T follicular helper cell (primary cell): Measurements from ENCODE around the gene CNTFR.

Experiments
- DNase-seq: peaks from one replicate; pipeline ENCODE4 v3.0.0-alpha.2; 2020; ENCODE audit warnings: low read depth

CNTFR gene

DNA sequence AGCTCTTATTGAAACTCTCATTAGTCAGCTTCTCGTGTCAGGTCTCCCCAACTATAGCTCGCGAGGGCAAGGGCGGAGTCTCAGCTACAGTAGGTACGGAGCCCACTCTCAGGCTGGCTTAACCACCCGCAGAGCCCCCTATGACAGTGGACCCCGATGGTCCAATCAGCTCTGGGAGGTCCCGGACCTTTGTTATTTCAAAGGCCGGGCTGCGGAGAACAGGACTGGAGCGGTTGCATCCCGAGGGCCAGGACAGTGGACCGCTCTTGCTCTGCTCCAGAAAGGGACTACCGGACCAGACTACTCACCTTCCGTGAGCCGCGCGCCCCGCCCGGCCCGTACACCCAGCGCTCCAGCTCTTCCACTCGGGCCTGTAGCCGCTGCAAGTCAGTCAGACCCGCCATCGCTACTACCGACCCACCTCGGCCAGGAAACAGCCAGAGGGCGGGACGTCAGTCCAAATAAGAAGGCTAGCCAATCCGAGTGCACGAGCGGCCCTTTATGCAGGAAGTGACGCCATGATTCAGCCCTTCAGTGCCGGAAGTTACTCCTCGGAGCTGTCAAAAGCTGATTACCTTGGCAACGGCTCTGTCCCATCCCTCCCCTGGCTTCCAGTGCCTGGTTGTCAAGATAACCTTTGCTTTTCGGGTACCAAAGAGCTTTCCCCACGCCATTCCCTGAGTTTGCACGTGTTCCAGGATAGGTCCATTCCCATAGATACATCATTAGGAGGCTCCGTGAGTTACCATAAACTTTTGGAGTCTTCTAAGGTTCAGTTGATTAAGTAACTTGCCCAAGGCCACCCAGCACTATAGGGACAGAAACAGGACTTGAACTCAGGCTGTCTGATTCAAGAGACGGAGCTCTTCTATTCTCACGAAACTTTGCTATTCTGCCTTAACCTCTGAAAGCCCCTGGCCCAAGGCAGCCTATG lies 30.8 kb upstream of the CNTFR start, which contains the start of gene DCTN3:
Gene DCTN3, minus strand, starts transcription at position 435 of the 934 bp plus-strand sequence. Its CDS starts 31 bp downstream, at position 404.
- peak; percentile 86 for DNase-seq

DNA sequence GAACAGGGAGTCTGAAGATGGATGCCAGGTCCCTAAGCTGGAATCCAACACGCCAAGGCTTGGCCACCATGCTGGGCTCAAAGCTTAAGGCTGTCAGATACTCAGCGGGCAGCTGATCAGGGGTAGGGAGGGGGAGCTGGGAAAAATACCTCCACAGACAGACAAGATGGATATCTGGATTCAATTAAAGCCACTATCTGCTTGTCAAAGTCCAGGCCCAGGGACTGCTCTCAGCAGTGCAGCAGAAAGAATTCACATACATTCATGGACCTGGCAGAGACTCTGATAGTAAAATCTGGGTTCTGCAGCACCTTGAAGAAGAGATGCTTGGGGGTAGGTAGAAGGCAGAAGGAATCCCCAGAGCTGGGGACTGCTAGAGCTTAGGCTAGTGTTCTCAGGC lies 25.6 kb upstream of the CNTFR start:
- DNase-seq = no peak

DNA sequence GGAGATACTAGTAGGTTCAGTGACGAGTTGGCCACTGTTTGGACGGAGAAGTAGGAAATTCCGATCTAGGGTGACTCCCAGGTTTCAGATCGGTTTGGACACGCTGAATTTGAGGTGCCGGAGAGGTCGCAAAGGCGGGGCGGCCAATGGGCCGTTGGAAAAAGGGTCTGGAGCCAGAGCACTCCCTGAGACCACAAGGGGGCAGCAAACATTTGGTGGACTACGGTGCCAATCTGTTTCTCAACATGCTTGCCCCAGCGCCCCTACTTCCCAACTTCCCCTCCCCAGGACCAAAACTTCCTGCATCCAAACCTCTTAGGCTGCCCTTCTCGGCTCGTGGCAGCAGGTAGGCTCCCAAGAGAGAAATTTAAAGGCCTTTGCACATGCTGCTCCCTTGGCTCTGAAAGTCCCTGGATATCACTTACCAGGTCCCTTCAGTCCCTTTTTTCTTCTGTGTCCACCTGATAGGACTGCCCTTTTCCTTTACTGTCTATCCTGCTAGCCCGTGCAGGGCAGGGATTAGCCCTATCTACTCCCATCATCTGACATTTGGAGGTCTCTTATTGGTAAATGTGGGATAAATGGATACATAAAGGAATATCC lies 23.4 kb upstream of the CNTFR start:
- peak; percentile 60 for DNase-seq

DNA sequence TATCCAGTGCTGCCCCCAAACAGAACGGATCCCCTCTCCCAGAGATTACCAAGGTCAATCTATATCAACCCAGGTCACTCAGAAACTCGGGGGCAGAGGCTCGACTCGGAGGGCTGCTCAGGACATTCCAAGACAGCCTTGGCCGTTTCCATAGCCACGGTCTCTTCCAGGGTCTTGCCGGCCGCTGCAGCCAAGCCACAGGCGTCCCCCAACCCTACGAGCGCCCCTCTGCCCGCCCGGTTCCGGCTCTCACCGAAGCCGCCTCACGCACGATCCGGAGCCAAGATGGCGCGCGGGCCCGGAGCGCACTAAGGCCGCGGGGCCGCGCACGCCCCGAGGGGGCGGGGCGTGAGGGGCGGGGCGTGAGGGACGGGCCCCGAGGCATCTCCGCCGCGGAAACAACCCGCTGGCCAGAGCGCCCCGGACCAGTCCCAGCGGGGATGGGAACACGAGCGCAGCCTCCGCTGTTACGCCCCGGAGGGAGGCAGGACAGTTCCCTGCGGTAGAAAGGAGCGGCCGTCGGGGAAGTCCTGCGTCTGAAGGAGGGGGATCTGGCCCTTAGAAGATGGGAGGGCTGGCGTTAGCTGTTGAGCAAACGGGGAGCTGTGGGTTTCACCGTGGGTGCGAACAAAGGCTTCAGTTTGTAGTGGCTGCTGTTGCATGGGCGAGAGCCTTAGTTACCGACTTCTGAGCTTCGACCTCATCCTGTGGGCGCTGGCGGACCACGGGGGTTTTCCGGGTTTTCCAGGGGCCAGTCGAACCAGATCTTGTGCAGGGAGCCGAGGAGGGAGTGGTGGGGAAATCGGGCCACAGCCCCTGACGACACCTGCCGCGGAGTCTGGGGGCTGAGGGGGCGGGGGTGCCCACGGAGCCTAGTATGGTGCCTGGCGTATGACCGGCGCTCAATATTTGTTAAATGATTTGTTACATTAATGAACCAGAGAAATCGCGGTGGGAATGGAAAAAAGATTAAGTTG lies 22.6 kb upstream of the CNTFR start, which contains the start of gene RPP25L:
Gene RPP25L, minus strand, starts transcription at position 287 of the 977 bp plus-strand sequence. CDS start 801 bp downstream, outside the sequence.
- DNase-seq = peak; percentile 77

DNA sequence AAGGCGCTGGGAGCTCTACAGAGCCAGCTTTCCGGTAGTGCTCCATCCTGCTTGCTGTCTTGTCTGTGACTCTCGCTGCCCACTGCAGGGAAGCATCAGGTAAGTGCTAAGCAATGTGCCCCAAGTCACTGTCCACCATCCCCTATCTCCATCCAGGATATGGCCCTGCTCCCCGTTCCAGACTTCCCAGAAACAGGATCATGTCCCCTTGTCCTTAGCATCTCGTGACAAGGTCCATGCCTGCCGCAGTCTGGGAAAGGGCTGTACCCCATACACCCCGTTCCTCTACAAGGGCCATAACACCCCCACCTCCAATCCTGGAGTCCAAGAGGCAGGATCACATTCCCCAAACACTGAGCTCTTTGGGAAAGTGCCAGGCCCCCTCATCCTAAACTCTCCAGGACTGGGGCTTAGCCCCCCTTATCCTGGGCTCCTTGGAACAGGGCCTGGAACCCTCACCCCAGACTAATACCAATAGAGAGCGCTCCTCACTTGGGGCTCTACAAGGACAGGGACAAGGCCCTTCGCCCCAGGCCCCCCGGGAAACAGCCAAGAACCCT lies 21.8 kb upstream of the CNTFR start:
- DNase-seq = no peak

DNA sequence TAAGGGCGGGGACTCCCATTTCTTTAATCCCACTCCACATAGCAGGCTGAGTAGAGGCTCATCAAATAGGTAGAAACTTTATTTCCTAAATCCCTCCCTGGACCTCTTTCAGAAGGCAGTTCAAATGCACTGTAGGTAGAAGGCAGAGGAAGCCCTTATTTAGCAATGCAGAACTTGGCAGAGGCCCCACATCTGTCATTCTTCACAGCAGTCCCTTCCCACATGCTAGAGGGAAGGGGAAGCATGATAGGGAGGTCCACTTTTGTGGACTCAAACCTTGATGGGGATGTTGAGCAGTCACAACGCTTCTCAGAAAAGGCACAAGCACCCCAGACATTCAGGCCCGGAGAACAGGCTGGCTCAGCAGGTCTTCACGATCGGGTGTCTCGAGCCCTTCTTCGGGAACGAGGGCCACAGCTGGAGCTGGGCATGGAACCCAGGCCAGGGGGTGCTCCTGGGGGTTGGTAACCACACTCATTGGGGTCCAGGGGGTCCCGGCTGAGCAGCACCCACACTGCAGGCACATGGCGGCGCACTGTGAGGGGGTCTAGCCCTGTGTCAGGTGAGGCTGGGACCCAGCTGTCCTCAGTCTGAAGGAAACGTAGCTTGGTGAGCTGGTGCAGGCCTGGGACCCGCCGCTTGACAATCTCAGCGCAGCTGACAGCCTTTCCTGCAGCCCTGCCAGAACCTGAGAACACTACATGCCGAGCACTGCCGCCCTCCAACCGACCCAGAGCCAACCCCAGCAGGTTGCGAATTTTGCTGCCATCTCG lies 21.1 kb upstream of the CNTFR start:
- no peak for DNase-seq

DNA sequence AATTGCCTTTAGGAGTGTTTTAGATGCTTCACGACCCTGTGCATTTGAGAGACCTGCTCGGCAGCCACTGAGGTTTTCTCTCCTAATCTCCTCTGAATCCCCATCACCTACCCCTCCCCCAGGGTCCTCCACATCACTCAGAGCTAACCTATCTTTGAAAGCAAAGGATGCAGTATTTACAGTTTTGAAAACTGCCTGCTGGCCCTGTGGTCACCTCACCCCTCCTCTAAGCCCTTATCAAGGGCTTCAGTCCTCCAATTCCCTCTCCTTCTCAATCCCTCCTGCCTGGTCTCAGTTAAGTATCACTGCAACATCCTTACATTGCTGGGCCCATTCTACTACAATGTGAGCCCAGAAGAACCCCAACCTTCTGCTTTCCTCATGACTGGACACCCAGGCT lies 17.8 kb upstream of the CNTFR start:
- DNase-seq = no peak

DNA sequence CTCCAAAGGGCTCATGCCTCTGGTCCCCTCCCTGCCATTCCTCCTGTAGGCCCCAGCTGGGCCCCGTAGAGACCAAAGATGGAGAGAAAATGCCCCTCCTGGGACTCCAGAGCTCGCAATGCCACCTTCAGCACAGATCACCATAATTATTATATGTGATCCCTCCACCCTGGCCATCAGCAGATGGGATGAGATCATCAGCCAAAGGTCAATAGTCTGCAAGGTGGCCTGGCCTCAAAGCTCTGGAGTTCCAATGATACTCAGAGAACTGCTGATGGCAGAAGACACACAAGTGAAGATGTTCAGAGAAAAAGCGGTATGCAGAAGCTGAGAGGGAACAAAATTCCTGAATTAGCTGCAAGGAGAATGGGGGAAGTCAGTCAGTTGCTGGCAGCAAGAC lies 17.4 kb upstream of the CNTFR start:
- DNase-seq = no peak

DNA sequence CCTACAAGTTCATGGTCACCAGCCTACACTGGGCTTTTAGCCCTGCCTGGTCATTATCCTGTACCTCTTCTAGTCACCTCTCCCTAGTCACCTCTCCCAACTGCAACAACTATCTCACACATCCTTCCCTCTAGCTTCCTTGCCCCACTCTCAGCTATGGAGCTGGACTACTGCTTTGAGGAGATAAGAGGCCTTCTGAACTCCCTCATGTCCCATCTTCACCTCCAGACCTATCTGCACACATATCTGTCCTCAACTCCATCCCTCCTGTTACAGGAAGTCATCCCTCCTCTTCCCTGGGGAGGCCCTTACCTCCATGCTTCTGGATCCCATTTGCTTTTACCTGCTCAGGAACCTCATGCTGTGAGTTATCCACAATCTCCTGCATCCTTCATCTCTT lies 16.7 kb upstream of the CNTFR start:
- no peak for DNase-seq

DNA sequence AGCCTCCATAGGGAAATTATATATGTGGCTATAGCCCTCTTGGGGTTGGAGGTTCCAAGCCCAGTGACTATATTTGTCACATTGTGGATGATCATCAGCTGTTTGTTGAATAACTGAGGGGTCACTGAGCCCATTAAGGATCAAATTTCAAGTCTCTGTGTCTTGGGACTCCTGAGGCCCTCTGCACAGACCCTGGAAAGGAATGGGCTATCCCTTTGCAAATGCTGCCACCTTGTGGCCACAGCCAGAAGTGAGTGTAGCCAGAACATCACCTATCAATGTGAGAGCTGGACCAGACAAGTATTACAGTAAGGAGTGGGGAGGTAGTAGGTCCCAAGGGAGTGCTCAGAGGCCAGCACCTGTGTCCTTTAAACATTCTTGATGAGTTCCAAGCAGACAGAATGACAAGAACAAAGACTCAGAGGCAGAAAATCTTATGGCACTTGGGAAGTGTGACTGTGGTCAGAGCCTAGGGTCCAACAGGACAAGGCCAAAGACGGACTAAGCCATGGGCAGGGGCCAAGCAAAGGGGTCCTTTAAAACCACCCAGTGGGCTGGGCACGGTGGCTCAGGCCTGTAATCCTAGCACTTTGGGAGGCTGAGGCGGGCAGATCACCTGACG lies 14.2 kb upstream of the CNTFR start:
- DNase-seq = peak; percentile 69

DNA sequence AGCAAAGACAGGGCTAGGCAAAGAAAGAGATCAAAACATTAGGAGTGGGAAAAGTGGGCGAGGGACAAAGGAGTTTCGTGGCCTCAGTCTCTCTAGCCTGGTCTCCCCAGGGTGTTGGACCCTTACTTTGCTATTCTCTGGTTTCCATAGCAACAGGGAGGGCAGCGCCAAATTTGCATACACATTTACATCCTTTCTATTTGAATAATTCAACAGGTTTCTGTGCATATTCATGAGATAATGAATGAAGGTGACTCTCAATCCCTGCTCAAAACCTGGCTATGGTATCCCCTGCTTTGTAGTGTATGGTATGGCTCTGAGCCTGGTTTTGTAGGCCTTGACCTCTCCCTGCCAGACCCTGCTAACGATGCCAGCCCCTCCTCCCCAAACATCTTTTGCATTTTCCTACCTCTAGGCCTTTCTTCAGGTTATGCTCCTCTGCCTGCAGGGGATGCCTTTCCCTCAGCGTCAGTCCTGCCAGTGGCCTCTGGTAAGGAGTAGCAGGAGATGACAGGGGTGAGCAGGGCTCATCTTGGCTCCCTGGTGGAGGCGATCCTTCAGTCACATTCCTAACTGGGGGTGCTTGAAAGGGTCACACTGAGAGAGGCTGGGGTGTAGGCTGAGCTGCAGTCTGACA lies 12.5 kb upstream of the CNTFR start:
- no peak for DNase-seq

DNA sequence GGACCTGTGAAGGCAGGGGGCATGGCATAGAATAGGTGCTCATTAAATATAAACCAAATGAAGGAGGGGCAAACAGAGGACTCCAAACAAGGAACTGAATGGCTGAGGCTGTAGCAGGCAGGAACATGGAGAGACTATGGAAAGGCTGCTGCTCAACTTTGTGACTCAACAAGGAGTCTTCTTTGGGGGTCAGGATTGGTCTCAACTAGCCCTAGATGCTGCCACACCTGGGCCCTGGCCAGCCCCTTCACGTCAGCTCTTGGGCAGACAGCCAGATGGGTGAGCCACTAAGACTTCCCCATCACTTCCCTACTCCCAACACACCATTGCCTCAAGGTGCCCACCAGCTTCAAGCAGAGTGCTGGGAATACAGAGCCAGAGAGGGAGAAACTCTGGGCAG lies 11.4 kb upstream of the CNTFR start:
- no peak for DNase-seq

DNA sequence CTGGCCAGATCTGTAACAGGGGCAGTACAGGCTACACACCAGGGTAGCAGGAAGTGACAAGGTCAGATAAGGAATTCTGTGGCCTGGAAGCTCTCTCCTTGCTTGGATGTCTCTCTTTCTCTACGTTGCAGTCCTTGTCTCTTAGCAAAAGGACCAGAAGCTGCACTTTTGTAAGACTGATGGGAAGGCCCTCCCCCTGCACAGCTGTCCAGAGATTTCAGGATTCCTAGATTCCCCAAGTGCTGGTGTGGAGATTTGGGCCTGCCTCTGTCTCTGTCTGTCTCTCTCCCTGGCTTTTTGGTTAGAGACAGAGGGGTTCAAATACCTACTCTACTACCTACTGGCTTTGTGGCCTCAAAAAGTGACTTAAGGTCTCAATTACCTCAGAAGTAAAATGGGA lies 10.0 kb upstream of the CNTFR start:
- no peak for DNase-seq

DNA sequence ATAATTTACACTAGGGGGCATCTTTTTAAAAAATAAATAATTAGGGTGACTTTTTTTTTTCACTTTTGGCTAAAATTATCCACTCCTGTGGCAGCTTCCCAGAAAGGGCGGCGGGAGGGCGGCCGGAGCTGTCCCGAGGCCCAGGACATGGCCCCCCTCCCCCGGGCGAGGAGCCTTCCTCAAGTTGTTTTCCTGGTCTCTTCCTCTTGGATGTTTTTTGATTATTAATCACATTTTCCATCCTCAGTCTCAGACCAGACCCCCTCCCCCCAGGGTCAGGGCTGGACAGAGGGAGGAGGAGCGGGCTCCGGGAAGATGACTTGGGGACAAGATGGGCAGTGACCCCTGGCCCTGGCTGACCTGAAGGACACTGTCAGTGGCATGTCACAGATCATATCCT lies 4.7 kb upstream of the CNTFR start:
- DNase-seq = no peak

DNA sequence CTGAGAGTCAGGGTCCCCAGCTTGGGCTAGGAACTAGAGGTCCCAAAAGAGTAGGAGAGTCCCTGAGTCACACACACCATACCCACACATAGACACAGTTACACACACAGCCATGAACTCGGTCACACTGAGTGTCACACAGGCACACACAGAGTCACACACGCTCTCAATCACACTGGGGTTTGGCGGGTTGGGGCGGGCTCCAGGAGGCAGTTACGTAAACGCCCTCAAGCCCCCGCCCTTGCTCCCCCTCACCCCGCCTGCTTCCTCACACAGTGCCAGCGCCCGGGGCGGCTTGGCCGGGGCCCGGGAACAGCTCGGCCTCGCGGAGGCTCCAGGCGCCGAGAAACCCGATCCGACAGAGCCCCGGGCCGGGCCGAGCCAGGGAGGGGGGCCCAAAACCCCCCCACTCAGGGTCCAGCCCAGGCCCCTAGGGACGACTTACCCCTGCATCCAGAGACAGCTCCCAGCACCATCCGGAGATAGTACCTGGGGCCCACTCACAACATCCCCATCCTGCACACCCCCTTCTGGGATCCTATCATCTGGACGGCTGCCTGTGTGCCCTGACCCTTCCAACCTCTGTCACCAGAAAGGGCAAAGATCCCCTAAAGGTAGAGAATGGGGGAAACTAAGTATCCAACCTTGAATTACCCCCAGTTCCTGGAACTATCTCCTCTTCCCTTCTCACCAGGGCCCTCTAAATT lies 3.5 kb upstream of the CNTFR start:
- DNase-seq = no peak

DNA sequence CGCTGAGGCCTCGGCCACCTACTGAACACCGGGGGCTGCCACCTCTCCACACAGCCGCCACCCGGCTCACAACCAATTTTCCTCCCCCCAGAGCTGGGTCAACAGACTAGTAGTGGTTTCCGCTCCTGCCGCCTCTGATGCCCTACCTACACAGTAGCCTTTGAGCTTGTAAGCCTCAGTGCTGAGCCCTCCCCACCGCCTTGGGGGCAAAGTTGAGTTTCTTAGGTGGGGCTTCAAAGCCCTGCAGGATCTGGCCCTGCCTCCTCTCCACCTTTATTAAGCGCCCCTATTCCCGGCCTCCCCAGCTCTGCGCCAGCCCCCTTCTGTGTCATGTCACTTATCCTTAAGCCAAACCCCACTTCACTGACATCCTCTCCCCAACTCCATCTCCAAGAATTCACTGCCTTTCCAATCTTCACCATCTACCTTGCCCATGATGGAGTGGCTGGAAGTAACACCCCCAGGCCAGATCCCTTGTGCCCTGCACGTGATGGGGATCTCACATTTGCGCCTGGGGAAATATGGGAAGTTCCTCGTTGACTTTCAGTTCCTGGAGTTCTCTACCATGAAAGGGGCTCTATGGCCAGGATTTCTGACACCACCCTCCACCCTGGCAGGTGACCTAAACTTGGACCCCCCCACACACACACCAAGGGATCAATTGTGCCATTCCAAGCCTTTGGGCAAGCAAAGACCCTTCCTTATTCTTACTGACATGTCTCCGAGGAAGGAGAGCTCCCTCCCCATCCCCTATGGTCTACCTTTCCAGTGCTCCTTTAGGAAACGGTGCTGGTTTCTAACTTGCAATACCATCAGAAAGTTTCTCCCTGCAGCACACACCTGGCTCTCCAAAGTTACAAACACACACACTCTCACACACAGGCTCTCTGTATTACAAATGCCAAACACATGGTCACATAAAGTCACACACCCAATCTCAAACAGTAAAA lies 2.7 kb upstream of the CNTFR start:
- DNase-seq = no peak

DNA sequence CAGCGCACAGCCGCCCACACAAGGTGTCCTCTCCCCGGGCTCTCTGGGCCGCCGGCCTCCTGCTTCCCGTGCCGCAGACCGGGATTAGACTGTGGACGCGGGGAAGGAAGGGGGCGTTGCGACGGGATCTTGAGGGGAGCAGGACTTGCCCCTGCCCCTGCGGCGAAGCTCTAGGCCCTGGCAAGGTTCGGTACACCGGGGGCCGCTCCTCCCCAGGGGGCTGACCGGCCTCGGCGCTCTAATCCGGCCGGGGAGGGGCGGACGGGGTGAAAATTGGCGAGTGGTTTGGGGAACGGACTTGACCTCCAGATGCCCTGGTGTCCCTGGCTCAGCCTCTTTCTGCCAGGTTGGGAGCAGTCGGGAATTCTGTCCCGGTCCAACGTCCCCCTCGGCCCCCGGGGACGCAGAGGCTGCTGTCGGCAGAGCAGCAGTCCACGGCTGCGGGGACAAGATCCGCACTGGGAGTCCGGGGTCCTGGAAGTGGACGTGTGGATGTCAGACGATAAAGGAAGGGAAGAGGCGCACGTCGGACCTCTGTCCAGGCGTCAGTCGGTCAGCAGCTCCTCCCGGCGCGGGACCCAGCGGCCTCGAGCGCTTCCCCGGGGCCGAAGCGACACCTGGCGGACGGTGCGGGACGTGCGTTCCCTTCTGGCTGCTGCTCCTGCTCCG lies 1.9 kb upstream of the CNTFR start:
- peak; percentile 58 for DNase-seq
